Stimulated activated CD4-positive, alpha-beta T cell treated with anti-CD3 and anti-CD28 coated beads, TNF-alpha, amount 100 ng/mL, for 4 hours (primary cell): ENCODE data around the gene CEACAM4.
A peak's percentile ranks its signal among the peaks of the same experiment; 100 is the strongest.
"Not testable (repeated sequence)": the region's sequence is repeated elsewhere in the genome, so short reads cannot be mapped to it uniquely, and the experiment has no call there.

Experiments
- DNase-seq, 3 experiments: peaks; one replicate each; pipeline ENCODE4 v3.0.0-alpha.2; 2020; ENCODE audit warnings: low read depth in 3 of 3

CEACAM4 gene

GRCh38 chr19:41626877-41627276 lies at the start of gene CEACAM4:
Gene CEACAM4, minus strand, starts transcription at chr19:41627074. Its CDS starts 111 bp downstream, at chr19:41626963.
- DNase-seq: no peak

- no peak for DNase-seq
Measured at GRCh38 chr19:41671486-41671885, 44.6 kb upstream of the CEACAM4 start.

DNA sequence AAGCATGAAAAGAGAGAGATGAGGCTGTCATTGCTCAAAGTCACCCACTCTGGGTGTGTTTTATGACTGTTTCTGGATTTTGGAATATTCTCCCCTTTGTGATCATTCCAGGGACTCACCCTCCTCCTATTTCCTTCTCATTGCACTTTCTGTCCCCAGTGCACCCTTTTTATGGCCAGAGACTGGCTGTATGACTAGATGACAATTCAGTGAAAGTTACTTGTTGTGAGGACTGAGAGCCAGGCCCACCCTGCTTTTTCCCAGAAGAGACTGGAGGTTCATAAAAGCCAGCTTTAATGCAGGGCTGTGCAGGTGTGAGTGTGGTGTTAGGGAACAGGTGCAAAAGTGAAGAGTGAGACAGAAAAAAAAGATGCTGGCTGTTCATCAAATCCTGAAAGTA lies 43.9 kb upstream of the CEACAM4 start:
- DNase-seq: no peak

- no peak for DNase-seq
Measured at GRCh38 chr19:41668315-41668714, 41.4 kb upstream of the CEACAM4 start.

- no peak for DNase-seq
Measured at GRCh38 chr19:41666075-41666474, 39.2 kb upstream of the CEACAM4 start.

DNA sequence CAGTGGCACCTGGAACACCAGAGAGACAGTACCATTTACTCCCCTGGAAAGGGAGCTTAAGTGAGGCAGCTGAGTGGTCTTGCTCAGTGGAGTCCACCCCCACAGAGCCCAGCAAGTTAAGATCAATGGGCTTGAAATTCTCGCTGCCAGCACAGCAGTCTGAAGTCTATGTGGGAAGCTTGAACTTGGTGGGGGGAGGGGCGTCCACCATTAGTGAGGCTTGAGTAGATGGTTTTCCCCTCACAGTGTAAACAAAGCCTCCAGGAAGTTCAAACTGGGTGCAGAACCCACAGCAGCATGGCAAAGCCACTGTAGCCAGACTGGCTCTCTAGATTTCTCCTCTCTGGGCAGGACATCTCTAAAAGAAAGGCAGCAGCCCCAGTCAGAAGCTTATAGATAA lies 30.3 kb upstream of the CEACAM4 start:
- DNase-seq: no peak

DNA sequence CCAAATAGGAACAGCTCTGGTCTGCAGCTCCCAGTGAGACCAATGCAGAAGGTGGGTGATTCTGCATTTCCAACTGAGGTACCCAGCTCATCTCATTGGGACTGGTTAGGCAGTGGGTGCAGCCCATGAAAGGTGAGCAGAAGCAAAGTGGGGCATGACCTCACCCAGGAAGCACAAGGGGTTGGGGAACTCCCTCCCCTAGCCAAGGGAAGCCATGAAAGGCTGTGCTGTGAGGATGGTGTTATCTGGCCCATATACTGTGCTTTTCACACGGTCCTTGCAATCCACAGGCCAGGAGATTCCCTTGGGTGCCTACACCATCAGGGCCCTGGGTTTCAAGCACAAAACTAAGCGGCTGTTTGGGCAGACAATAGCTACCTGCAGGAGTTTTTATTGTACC lies 29.9 kb upstream of the CEACAM4 start:
- DNase-seq: not testable (repeated sequence)

DNA sequence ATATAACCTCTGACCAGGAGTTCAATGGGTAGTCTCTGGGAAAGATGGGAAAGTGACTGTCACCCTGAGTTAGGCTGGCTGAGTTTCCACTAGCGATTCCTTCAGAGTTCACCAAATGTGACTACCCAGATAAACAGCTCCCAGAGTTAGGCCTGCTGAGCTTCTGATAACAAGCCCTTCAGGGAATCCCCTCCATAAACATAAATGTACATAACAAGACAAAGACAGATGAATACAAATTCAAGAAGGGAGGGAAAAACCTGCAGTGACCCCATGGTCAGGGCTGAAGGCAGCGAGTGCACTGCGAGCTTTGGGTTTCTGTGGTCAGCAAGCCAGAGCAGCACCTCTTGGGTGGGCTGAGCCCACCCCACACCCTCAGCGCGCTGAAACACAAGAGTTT lies 25.4 kb upstream of the CEACAM4 start:
- no peak for DNase-seq

DNA sequence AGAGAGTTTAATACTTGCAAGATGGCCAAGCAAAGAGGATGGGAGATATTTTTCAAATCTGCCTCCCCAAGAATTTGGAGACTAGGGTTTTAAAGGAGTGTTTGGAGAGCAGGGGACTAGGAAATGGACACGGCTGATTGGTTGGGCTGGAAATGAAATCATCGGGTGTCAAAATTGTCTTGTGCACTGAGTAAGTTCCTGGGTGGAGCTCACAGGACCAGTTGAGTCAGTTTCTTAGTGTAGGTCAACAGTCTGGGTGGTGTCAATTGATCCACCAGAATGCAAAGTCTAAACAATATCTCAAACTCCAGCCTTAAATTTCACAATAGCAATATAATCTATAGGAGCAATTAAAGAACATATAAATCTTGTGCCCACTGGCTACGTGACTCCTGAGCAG lies 23.0 kb upstream of the CEACAM4 start:
- DNase-seq: no peak

DNA sequence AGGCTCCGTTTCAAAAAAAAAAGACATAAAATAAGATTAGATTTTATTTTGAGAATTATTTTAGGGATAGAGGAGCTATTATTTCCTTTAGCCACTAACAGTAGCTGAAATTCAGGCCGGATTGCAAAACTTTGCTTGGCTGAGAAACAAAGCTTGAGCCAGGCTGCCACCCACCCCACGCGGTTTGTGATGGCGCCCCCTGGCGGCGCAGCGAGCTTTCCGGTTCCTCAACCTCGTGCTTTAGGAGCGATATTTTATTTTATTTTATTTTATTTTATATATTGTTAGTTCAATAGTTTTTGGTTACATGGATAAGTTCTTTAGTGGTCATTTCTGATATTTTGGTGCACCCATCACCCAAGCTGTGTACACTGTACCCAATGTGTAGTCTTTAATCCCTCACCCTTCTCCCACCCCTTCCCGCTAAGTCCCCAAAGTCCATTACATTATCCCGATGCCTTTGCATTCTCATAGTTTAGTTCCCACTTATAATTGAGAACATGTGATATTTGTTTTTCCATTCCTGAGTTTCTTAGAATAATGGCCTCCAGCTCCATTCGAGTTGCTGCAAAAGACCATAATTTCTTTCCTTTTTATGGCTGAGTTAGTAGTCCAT lies 19.8 kb upstream of the CEACAM4 start:
- DNase-seq: peak in 1 of 3 experiments; percentile 32

DNA sequence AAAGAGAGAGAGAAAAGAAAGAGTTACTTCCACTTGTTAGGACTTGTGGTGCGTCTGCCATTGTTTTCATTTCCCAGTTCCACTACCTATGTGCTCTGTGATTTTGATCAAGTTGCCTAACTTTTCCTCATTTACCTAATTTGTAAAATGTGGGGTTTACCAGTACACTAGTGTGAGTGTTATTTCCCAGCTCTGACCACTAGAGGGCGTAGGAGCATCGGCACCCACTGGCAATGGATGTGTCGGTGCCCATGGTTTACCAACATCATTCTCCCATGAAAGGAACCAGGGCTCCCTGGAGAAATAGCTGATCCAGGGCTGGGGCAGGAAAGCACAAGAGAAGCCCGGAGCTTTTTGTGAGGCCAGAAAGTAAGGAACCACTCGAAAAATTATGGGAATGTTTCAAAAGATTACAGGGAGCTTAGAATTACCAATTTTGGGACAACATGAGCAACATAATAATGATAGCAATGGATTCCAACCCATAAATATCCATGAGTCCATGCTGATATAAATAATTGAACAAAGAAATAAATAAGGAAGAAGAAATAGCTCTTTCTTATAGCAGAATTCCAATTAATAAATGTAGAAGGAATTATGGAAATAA lies 15.1 kb upstream of the CEACAM4 start:
- peak; percentile 23 to 58 (median 43) for DNase-seq

DNA sequence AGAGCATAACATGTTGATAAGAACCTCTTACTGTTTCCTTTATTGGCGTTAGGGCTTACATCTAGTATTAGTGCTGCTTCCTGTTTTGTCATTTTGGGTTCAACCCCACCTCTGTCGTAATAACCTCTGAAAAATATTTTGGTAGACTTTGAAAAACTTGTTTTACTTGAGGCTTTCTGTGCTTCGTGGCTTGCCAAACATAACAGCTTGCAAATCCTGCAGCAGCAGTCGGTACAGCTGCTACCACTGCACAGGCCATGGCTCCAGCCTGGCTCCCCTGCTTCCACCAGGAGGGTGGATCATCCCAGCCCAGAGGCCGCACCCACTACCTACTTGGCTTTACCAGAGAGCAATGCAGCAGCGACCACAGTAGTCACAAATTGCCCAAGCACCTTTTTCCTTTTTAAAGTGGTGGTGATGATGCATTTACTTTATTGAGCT lies 11.8 kb upstream of the CEACAM4 start:
- DNase-seq: no peak

DNA sequence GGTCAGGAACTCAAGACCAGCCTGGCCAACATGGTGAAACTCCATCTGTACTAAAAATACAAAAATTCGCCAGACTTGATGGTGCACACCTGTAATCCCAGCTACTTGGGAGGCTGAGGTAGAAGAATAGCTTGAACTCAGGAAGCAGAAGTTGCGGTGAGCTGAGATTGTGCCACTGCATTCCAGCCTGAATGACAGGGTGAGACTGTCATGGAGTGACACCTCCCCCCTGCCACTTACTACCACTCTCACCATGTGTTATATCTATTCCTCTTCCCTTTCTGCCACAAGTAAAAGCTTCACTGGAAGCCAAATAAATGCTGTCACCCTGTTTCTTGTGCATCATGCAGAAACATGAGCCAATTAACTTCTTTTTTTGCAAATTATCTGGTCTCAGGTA lies 10.6 kb upstream of the CEACAM4 start:
- no peak for DNase-seq

DNA sequence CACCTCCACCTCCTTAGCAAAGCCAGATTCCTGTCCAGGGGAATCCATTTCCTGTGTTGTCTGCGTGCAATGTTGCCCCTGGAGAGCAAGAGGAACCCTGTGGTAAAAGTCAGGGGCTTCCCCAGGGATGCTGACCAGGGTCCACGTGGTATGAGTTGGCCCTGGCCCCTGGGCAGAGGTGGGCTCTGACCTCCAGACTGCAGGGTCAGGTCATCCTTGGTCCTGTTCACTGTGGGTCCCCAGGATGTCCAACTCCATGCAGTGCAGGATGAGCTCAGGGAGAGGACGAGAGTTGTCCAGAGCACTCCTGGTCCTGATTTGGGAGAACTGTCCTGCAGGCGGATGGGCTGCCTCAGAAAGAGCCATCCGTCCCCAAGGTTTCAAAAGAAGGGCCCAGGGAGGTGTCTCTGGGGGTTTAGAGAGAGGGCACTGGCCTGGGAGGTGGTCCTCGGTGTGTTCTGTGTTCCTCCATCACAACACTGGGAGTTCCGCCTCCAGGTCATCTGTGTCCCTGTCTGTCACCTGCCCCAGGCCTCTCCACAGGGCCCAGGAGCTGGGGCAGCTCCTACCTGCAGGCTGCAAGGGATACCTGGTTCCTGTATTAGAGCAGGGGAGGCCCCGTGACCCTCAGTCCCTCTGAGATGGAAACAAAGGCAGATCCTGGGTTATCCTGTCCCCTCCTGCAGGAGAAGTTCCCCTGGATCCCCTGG lies 1.2 kb upstream of the CEACAM4 start:
- no peak for DNase-seq

DNA sequence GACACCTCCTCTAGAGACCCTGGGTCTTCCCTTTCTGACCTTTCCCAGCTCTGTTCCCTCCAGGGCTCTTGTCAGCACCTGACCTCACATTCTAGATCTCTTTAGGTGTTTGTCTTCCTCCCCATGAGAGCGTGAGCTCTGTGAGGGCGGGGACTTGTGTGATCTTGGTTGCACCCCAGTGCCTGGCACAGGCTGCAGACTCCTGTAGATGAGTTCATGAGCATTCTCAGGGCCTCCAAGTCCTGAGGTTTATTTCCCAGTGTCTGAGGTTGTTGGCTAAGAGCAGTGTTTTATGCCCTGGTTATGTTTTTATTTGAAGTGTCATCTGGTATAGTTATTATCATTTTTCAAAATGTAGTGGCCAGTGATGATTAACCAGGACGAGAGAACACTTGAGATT lies 596 bp downstream of the CEACAM4 start:
- DNase-seq: no peak

DNA sequence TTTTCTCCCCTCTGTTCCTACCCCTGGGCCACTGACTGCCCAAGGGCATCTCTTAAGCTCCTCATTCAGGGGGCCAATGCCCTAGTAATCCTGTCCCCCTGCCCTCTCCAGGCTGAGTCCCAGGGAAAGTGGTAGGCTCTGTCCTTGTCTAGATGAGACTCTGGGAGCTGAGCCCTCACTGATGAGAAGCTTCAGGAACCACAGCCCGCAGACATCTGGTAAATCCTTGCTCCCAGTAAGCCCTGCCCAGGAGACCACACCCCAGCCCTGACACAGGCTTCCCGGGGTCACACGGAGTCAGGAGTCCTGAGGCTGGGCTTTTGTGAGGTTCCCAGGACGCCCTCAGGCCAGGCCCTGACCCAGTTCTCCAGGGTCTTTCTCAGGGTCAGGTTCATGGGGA lies 1.9 kb downstream of the CEACAM4 start:
- DNase-seq: no peak

GRCh38 chr19:41624515-41624914 lies 2.4 kb downstream of the CEACAM4 start:
- DNase-seq: no peak

DNA sequence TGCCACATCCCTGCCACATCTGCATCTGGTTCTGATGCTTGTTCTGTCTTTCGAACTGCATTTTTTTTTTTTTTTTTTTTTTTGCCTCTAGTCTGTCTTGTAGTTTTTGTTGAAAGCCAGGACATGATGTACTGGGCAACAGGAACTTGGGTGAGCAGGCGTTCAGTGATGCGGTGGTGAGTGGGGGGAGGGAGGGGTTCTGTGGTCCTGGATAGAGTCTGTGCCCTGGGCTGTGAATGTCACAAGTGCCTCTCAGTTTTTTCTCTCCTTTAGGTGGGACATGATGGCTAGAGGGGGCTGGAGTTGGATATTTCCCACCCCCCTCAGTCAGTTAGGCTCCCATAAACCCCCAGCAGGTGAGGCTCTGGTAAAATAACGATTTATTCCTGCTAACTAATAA lies 3.5 kb downstream of the CEACAM4 start:
- DNase-seq: no peak

- DNase-seq: no peak
Measured at GRCh38 chr19:41621654-41622053, 5.2 kb downstream of the CEACAM4 start.

- DNase-seq: no peak
Measured at GRCh38 chr19:41621226-41621625, 5.6 kb downstream of the CEACAM4 start.

- no peak for DNase-seq
Measured at GRCh38 chr19:41620171-41620570, 6.7 kb downstream of the CEACAM4 start.

- no peak for DNase-seq
Measured at GRCh38 chr19:41619018-41619556, 7.8 kb downstream of the CEACAM4 start.
